Spleen (tissue), 7 donors: ENCODE results near the gene CELA1.

Source experiments
- POLR2A ChIP-seq, 3 donors: fragments of 450-650 bp; IDR thresholded peaks; one replicate each; pipeline ENCODE4 v1.5.1; 2017; ENCODE audit warnings: antibody characterized with exemption in 3 of 3, mild to moderate bottlenecking in 1 of 3
- POLR2AphosphoS5 ChIP-seq, 3 donors: sonication (generic); formaldehyde crosslinking; IDR thresholded peaks; one replicate each; pipeline ENCODE4 v1.5.1; 2017; ENCODE audit warnings: antibody characterized with exemption in 3 of 3
- TF ChIP-seq, protein P1 (sequence below), 11 experiments: fragments of 200-600 bp in 7 of 11; fragments of 450-650 bp in 4 of 11; sonication (generic) in 4 of 11; IDR thresholded peaks in 8 of 11; conservative IDR thresholded peaks in 3 of 11; 1 replicate in 7 of 11; 2 replicates in 4 of 11; pipeline versions ENCODE4 v1.4.0 to v1.8.0; 2016 to 2021; ENCODE audit warnings: antibody characterized with exemption in 11 of 11, inconsistent platforms in 4 of 11, mild to moderate bottlenecking in 1 of 11
- donor health status: DM: no; HTN: no; CAD: no; lungs with moderate emphysema.
- donor health status: DM: no; HTN: no; CAD: no.
- donor health status: DM: no; HTN: no; CAD: no.

DNA sequence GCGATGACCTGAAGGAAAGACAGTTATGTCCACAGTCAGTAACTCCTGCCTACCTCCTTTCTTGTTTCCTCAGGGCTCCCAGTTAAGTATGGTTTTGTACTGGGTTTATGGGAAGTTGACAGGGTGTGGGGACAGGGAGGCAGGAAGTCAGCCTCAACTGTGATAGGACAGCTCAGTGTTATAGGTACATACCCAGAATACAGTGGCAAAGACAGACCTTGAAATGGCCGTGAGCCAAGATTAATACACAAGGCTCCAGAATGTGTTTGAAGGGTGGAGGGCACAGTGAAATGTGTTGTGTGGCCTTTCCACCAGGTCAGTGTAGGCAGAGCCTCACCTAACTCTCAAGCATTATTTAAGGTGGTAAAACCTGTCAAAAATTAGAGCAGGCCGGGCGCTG is 17.9 kb downstream of the CELA1 start:
- TF ChIP-seq, protein P1, sequence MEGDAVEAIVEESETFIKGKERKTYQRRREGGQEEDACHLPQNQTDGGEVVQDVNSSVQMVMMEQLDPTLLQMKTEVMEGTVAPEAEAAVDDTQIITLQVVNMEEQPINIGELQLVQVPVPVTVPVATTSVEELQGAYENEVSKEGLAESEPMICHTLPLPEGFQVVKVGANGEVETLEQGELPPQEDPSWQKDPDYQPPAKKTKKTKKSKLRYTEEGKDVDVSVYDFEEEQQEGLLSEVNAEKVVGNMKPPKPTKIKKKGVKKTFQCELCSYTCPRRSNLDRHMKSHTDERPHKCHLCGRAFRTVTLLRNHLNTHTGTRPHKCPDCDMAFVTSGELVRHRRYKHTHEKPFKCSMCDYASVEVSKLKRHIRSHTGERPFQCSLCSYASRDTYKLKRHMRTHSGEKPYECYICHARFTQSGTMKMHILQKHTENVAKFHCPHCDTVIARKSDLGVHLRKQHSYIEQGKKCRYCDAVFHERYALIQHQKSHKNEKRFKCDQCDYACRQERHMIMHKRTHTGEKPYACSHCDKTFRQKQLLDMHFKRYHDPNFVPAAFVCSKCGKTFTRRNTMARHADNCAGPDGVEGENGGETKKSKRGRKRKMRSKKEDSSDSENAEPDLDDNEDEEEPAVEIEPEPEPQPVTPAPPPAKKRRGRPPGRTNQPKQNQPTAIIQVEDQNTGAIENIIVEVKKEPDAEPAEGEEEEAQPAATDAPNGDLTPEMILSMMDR (IDR thresholded peaks at IDR 0.05 in 8 of 11, conservative IDR thresholded peaks at IDR 0.05 in 3 of 11) = no peak
- no peak for TF ChIP-seq POLR2A (IDR thresholded peaks at IDR 0.05)
- TF ChIP-seq POLR2AphosphoS5 (IDR thresholded peaks at IDR 0.05) = no peak
